ENCODE results near the gene WDFY4.
A peak's percentile ranks its signal among the peaks of the same experiment; 100 is the strongest.

The WDFY4 gene

GRCh38 chr10:48818861-48819520 is 134.3 kb downstream of the WDFY4 start:
- ATAC-seq, result no peak
- DNase-seq, result no peak

- ATAC-seq, result no peak
- DNase-seq, result no peak
Measured at GRCh38 chr10:48819783-48820182, 135.1 kb downstream of the WDFY4 start.

- DNase-seq, result no peak
- no peak for ATAC-seq
Measured at GRCh38 chr10:48820231-48820630, 135.6 kb downstream of the WDFY4 start.

DNA sequence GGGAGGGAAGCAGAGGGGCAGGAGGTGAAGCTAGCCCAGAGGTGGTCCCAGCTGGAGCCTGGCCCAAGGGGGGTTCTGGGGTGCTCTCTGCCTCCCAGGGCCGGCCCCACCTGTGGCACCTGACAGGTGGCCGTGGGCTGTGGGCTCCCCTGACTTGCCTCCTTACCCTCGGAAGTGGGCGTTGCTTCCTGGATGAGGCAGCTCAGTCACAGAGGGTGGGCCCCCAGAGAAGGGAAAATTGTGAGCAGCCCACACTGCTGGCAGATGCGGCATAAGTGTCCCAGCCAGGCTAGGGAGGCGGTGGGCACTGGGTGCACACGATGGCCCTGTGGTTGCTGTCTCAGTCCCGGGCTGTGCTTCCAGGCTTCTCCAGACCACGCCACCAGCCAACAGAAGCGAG is 136.0 kb downstream of the WDFY4 start:
- no peak for DNase-seq
- ATAC-seq, result peak; percentile 11

DNA sequence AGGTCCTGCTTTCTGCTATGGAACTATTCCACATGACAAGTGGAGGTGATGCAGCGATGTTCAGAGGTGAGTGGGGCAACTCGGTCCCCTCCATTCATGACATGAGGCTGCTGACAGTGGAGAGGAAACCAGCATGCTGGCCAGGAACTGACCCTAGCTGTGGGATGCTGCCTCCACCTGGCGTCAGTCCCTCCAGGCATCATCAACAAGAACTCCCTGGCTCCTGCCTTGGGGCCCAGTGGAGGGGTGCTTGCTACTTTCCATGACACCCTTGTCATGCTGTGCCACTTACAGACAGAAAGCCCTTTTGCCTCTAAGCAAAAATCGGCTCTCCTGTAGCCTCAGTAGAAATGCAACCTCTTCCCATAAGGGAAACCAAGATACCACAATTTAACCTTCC is 136.4 kb downstream of the WDFY4 start:
- DNase-seq, result no peak
- ATAC-seq, result no peak

DNA sequence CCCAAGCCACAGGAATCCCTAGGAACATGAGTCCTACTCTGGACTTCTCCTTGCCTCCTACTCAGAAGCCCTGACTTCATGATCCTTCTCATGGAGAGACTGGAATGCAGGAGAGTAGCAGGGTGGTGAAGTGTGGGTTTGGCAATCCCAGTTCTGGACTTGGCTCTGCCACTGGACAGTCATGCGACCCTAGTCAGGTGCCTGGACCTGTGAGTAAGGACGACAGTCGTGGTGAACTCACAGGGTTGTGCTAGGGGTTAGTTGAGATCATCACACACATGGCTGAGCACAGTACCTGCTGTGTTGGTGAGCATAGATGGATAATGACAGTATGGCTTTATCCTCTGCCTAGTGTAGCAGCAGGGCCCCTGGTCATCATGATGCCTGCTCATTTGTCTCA is 137.0 kb downstream of the WDFY4 start:
- ATAC-seq, result no peak
- DNase-seq, result no peak

GRCh38 chr10:48833674-48834073 is 149.0 kb downstream of the WDFY4 start:
- DNase-seq (no peak), ATAC-seq (no peak)

DNA sequence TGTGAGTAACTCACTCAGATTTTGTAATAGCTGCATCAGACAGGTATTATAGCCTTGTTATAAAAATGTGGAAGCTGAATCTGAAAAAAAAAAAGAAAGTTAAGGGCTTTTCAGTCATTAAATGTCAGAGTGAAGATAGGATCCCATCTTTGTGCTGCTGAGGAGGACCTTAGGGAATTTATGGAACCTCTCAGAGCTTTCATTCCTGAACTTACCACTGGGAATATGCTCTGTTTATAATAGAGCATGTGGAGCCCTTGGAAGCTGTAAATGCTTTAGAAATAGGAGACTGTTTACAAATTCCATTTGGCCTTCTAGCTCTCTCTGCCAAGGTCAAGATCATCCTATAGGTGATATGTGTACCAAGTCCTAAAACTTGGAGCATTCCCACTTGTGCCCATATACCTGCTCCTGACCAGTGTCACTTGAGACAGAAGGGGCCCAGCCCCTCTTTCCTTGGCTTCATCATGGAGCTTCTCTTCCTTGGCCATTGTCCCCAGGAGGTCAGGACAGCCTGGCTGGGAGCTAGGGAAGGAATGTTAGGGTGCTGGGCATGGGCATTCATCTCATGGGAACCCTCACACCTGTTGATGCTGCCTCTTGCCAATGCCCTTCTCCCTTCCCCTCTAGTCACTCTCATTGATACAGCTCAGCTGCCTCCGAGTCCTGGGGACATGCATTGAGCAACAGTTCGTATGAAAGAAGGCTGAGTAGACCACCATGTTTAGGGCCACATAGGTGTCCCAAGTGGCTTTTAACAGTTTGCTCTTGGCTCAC is 149.7 kb downstream of the WDFY4 start:
- no peak for ATAC-seq
- DNase-seq, result no peak

DNA sequence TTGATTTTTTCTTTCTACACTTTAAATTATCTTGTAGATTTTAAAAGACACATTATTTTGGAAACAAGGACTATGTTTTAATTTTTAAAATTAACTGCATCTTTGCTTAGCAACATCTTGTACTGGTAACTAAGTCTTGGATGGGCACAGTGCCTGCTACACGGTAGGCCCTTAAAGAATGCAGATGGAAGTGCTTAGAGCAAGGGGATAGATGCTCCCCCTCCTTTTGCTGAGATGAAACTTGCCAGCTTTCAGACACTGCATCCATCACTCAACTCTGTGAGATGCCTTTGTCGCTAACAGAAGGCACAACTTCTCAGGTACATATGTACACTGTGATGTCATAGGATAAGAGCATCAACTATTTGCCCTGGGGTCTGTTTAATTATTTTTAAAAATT is 151.1 kb downstream of the WDFY4 start:
- DNase-seq (no peak), ATAC-seq (no peak)

GRCh38 chr10:48836605-48837004 is 151.9 kb downstream of the WDFY4 start:
- no peak for DNase-seq
- no peak for ATAC-seq

- ATAC-seq, result no peak
Measured at GRCh38 chr10:48838834-48839233, 154.2 kb downstream of the WDFY4 start.

DNA sequence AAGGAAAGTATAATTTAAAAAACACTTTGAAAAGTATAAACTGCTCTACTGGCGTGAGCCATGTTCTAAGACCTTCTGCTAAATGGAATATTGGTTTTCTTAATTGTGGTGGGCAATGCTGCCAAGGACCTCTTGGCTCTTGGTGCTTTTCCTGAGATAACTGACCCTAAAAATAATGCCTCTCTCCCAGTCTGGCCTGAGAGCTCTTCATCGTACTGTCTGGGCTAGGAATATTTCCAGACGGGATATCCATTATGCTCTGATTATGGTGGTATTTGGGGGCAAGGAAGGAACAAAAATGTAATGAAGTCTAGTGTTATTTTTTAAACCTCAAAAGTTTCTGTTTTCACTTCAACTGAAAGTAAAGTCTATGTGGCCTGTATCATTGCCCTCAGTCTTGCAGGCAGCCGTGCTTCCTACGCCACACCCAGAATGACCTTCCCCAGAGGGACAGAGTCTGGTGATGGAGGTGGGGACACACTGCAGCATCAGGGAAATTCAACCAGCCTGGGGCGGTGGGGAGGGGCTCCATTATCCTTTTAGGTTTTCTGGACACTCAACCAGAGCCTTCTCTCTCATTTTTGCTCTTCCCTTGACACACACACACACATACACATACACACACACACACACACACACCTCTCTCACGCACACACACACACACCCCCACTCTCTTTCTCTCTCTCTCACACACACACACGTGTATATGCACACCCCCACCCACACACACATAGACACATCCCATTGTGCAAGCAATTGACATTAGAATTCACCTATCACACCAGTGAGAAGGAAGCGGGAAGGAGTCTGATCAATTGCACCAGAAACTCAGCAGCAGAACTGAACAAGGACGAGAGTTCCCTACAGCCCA is 155.4 kb downstream of the WDFY4 start:
- DNase-seq (no peak), ATAC-seq (no peak)

More at GRCh38 chr10:48838834-48839233, 154.2 kb downstream of the WDFY4 start:
- no peak for DNase-seq

- no peak for ATAC-seq
- DNase-seq, result no peak
Measured at GRCh38 chr10:48842231-48842630, 157.6 kb downstream of the WDFY4 start.

DNA sequence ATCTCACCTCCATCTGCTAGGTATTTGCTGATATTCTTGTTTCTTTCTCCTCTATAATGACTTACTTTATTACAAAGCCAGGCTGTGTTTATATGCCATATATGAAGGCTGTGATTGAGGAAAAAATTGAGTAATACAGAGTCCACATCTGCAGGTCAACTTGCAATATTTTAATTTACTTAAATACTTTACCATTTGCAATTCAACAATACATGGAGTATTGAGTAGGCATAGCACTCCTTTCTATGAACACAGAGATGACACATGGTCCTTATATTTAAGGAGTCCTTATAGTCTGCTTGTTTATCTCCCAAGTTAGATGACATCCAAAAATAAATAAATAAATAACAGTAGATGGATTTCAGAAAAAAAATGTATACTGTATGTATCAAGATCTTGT is 158.5 kb downstream of the WDFY4 start:
- ATAC-seq, result no peak
- DNase-seq, result no peak

DNA sequence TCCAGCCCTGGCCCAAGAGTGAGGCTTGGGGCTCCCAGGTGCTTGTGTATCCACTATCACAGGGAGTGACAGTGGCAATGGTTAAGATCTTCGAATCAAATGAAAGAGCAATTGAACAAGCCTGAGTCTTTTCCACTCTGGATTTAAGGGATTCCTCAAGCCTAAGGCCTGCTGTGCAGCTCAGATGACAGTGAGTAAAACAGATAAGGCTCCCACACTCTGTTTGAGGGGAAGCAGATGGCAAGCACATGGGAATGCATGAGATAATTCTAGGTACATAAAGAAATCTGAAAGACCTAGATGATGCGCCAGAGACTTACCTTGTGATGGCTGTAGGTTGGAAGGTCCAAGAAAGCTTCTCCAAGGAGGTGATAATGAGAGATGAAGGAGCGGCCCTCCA is 159.9 kb downstream of the WDFY4 start:
- ATAC-seq, result no peak
- no peak for DNase-seq

- ATAC-seq, result no peak
- no peak for DNase-seq
Measured at GRCh38 chr10:48845512-48845911, 160.8 kb downstream of the WDFY4 start.

DNA sequence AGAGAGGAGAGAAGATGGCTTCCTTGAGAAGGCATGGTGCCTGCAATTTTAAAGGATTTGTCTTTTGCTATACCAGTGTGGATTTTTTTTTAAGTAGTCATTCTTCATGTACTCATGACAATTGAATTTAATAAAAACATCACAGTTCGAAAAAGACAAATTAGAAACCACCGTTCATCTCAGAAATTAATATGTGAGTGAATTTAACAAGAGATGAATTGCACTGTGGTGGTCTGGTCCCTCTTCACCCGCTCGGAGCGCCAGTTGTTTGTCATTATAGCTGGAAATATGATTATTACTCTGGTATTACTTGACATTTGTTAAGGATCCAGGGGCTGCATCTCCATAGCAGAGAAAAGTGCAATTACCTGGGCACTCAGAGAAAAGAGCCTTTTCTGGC is 163.0 kb downstream of the WDFY4 start:
- no peak for ATAC-seq

GRCh38 chr10:48856855-48857254 is 172.2 kb downstream of the WDFY4 start:
- ATAC-seq (no peak), DNase-seq (no peak)

More for the DNA sequence above, 163.0 kb downstream of the WDFY4 start:
- DNase-seq, result no peak

DNA sequence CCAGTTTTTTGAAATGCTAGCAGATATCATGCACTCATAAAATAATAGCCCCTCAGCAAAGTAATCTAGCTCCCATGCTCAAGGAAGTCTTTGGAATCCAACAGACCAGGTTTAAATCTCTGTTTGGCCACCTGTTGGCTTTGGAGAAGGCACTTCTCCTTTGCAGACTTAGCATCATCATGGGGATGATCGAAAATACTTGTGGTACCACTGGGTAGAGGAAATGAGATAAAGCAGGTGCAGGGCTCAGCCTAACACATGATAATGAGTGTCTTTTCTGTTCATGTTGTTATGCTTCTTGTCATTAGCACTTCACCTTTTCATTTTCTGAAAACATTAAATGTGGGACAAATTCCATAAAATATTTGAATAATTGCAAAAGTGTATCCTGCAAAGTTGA is 187.6 kb downstream of the WDFY4 start:
- ATAC-seq (no peak), DNase-seq (no peak)

DNA sequence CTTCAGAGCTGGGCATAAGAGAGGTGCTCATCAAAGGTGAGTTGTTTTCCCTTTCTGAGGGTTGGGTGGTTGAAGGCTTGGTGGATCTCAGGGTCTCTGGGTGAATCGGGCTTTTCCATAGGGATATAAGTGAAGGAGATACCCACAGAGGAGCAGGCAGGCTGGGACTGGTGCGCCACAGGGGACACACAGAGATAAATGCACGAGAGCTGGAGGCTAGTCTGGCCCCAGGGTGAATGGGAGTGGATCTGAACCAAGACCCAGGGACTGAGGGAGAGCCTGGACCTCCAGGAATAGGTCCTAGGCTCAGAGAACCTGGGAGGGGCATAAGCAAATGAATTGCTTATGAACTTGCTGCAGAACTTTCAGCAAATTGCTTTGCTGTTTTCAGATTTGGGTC is 193.4 kb downstream of the WDFY4 start:
- ATAC-seq (no peak), DNase-seq (no peak)

DNA sequence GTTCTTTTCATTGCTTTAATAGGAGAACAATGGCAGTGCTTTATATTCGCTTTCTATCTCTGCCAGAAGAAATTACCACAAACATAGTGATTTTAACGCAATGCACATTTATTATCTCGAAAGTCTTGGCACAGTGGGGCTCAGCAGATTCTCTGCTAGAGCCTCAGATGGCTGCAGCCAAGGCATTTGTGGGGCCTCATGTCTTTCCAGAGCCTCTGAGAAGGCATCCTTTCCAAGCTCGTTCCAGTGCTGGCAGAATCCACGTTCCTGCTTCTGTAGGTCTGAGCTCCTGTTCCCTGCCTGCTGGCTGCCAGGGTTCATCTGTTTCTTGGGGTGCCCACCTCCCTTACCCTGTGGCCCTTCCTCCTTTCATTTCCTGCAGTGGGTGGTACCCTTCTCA is 194.8 kb downstream of the WDFY4 start:
- ATAC-seq, result no peak
- DNase-seq, result no peak

DNA sequence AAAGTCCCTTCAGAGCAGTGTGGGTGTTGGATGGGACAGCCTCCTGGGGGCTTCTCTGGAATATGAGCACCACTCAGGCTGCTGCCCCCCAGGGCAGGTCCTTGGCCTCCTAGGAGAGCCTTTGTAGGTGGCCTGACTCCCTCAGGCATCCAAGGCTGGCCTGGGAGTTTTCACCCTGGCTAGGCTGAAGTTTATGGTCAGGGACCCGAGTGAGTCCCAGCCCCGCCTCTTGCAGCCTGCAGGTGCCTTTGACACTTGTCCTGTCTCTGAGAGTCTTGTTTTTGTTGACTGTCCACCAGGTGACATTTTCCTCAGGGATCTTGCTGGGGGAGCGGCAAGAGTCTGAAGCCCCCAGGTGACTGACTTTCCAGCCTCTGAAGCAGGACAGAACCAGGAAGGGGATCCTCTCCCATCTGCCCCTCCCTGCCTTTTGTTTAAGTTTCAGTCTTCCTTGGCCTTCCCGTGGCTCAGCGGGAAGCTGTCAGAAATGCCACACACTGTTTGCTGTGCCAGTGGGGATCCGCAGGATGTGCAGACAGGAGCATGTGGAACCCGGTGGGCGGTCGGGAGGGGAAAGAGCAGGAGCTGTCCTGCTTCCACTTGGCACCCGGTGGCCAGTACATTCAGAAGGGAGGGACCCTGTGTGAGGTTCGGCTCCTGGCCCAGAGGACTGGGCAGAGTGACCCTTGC is 195.5 kb downstream of the WDFY4 start:
- no peak for DNase-seq
- no peak for ATAC-seq
